Vagina (tissue), 2 donors: Measurements from ENCODE around the gene NT5C2. TPM values are rescaled to one million over a fixed set of nuclear protein-coding genes. Genes with fewer than 3 reads are reported as not detected.

Experiments
- DNase-seq, 2 donors: peaks; one replicate each; pipeline ENCODE4 v3.0.0-alpha.2; 2017; ENCODE audit errors: extremely low spot score in 2 of 2
- H3K27ac ChIP-seq: fragments of 200-600 bp; sonication (generic); one replicate; pipeline ENCODE4 v1.5.1; 2019
- H3K27me3 ChIP-seq: fragments of 200-600 bp; sonication (generic); one replicate; pipeline ENCODE4 v1.5.1; 2019
- H3K36me3 ChIP-seq, 2 donors: fragments of 200-600 bp; sonication (generic); one replicate each; pipeline ENCODE4 v1.5.1; 2017 to 2019
- H3K4me1 ChIP-seq: fragments of 200-600 bp; sonication (generic); one replicate; pipeline ENCODE4 v1.5.1; 2019
- H3K4me3 ChIP-seq, 2 donors: fragments of 200-600 bp; sonication (generic); 1 replicate in 1 of 2; 2 replicates in 1 of 2; pipeline ENCODE4 v1.5.1; 2016 to 2019
- H3K9me3 ChIP-seq: fragments of 200-600 bp; sonication (generic); one replicate; pipeline ENCODE4 v1.5.1; 2019
- CTCF ChIP-seq, 3 experiments: fragments of 450-650 bp in 2 of 3; fragments of 200-600 bp in 1 of 3; sonication (generic) in 1 of 3; IDR thresholded peaks; one replicate each; pipeline ENCODE4 v1.5.1; 2017 to 2019; ENCODE audit warnings: antibody characterized with exemption in 3 of 3, mild to moderate bottlenecking in 2 of 3, moderate library complexity in 2 of 3
- POLR2A ChIP-seq, 2 donors: fragments of 450-650 bp; IDR thresholded peaks; one replicate each; pipeline ENCODE4 v1.6.1; 2017; ENCODE audit warnings: antibody characterized with exemption in 2 of 2, mild to moderate bottlenecking in 2 of 2, moderate library complexity in 2 of 2
- POLR2AphosphoS5 ChIP-seq, 2 donors: sonication (generic); formaldehyde crosslinking; IDR thresholded peaks; one replicate each; pipeline ENCODE4 v1.9.0; 2017; ENCODE audit warnings: antibody characterized with exemption in 2 of 2, mild to moderate bottlenecking in 2 of 2, low read depth in 1 of 2; ENCODE audit not compliant: insufficient read depth in 1 of 2
- intact Hi-C: fragments of 100-400 bp; cut with DNase I; formaldehyde crosslinking; loops from one replicate; pipeline ENCODE4 v1.15.1; 2023
- total RNA-seq: library from RNA; depleted of rRNA; stranded (reverse); fragments of >200 nt; gene quantifications from one replicate; pipeline ENCODE4 v1.2.3, GENCODE V29; 2016

The NT5C2 gene
- total RNA-seq, 1 donor from 2014 or later = 71.2 TPM

DNA sequence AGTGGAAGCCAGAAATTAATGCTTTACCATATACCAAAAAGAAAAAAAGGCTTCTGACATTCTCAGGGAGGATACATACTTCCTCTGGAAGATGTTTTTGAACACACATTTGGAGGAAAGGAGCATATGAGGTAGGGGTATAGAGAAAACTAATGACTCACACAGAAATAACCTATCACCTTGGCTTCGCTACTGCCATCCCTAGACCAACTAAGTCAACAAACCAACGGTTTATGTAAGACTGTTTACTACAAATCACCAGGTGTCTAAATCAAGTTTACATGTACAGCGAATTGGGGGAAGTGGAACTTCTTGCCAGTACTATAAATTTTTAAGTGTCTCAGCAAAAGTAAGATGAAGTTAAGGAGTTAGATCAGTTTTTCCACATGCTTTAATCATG lies 96.9 kb downstream of the NT5C2 start:
- Histone ChIP-seq H3K4me3 (no peak overlapping the region), H3K9me3 (no peaks in the 10 kb centered on the region), H3K4me1 (no peaks in the 10 kb centered on the region), H3K36me3 (peaks cover 7 to 67% of the 10 kb centered on the region in 2 donors), H3K27me3 (no peaks in the 10 kb centered on the region), H3K27ac (no peak overlapping the region)
- intact Hi-C loops = no loop called here
- no peak for TF ChIP-seq CTCF (IDR thresholded peaks at IDR 0.05)
- no peak for TF ChIP-seq POLR2AphosphoS5 (IDR thresholded peaks at IDR 0.05; ENCODE audit: insufficient read depth in 1 of 2, low read depth in 1 of 2)
- TF ChIP-seq POLR2A (IDR thresholded peaks at IDR 0.05) = no peak
- DNase-seq = no peak

GRCh38 chr10:103095005-103095404 lies 98.1 kb downstream of the NT5C2 start:
- intact Hi-C loops = no loop called here
- H3K36me3 ChIP-seq = peaks cover 7 to 68% of the 10 kb centered on the region in 2 donors
- TF ChIP-seq POLR2A (IDR thresholded peaks at IDR 0.05) = no peak
- no peak for TF ChIP-seq CTCF (IDR thresholded peaks at IDR 0.05)
- TF ChIP-seq POLR2AphosphoS5 (IDR thresholded peaks at IDR 0.05; ENCODE audit: insufficient read depth in 1 of 2, low read depth in 1 of 2) = no peak

GRCh38 chr10:103090911-103091310 lies 102.2 kb downstream of the NT5C2 start:
- intact Hi-C loops = no loop called here
- TF ChIP-seq CTCF (IDR thresholded peaks at IDR 0.05) = no peak
- no peak for TF ChIP-seq POLR2AphosphoS5 (IDR thresholded peaks at IDR 0.05; ENCODE audit: insufficient read depth in 1 of 2, low read depth in 1 of 2)
- no peak for TF ChIP-seq POLR2A (IDR thresholded peaks at IDR 0.05)
- DNase-seq = no peak

More at GRCh38 chr10:103095005-103095404, 98.1 kb downstream of the NT5C2 start:
- Histone ChIP-seq H3K27me3 (no peaks in the 10 kb centered on the region), H3K9me3 (no peaks in the 10 kb centered on the region), H3K27ac (no peak overlapping the region), H3K4me1 (no peaks in the 10 kb centered on the region), H3K4me3 (no peak overlapping the region)
- DNase-seq = no peak

DNA sequence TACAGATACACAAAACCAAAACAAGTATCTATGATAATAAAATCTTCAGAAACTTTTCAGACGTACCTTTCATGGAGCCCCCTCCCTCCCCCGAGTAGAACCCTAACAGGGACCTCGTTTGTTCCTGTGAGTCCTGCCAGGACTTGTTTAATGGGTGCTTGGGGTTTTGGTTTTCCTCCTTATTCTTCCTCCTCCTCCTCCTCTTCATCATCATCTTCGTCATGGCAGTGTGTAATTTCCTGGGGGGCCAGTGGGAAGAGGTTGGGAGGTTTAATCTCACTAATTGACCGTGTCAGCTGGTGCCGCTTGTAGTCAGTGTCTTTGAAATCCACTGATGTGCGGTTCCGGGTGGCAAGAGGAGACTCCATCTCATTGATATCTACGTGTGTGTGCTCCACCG lies 103.6 kb downstream of the NT5C2 start:
- DNase-seq = no peak
- Histone ChIP-seq H3K36me3 (peaks cover 7 to 74% of the 10 kb centered on the region in 2 donors), H3K27me3 (no peaks in the 10 kb centered on the region), H3K4me3 (no peak overlapping the region), H3K4me1 (no peaks in the 10 kb centered on the region), H3K27ac (no peak overlapping the region), H3K9me3 (no peaks in the 10 kb centered on the region)
- TF ChIP-seq POLR2A (IDR thresholded peaks at IDR 0.05) (no peak), CTCF (IDR thresholded peaks at IDR 0.05) (no peak), POLR2AphosphoS5 (IDR thresholded peaks at IDR 0.05; ENCODE audit: insufficient read depth in 1 of 2, low read depth in 1 of 2) (no peak)
- intact Hi-C loops = no loop called here

More at GRCh38 chr10:103090911-103091310, 102.2 kb downstream of the NT5C2 start:
- H3K27me3 ChIP-seq = no peaks in the 10 kb centered on the region
- no peaks in the 10 kb centered on the region for H3K4me1 ChIP-seq
- no peak overlapping the region for H3K27ac ChIP-seq
- H3K4me3 ChIP-seq = no peak overlapping the region
- H3K36me3 ChIP-seq = peaks cover 7 to 73% of the 10 kb centered on the region in 2 donors
- no peaks in the 10 kb centered on the region for H3K9me3 ChIP-seq

- H3K9me3 ChIP-seq = no peaks in the 10 kb centered on the region
- H3K4me3 ChIP-seq = no peak overlapping the region
- H3K4me1 ChIP-seq = no peaks in the 10 kb centered on the region
- DNase-seq = no peak
- peaks cover 0 to 48% of the 10 kb centered on the region in 2 donors for H3K36me3 ChIP-seq
- intact Hi-C loops = no loop called here
- no peaks in the 10 kb centered on the region for H3K27me3 ChIP-seq
- TF ChIP-seq POLR2A (IDR thresholded peaks at IDR 0.05) = no peak
- no peak for TF ChIP-seq CTCF (IDR thresholded peaks at IDR 0.05)
- TF ChIP-seq POLR2AphosphoS5 (IDR thresholded peaks at IDR 0.05; ENCODE audit: insufficient read depth in 1 of 2, low read depth in 1 of 2) = no peak
- no peak overlapping the region for H3K27ac ChIP-seq
Measured at GRCh38 chr10:103086799-103087198, 106.3 kb downstream of the NT5C2 start.
